Stimulated activated CD8-positive, alpha-beta memory T cell treated with anti-CD3 and anti-CD28 coated beads, Interleukin-7, amount 100 ng/mL, for 24 hours (primary cell): ENCODE measurements around the gene RPS19.
"Not testable (repeated sequence)": the region's sequence is repeated elsewhere in the genome, so short reads cannot be mapped to it uniquely, and the experiment has no call there.

Source experiments
- DNase-seq: peaks from one replicate; pipeline ENCODE4 v3.0.0-alpha.2; 2020; ENCODE audit warnings: low read depth

Gene RPS19

GRCh38 chr19:41860419-41861115 is 512 bp downstream of the RPS19 start:
- DNase-seq, result no peak

GRCh38 chr19:41861116-41861768 is 1.2 kb downstream of the RPS19 start:
- no peak for DNase-seq

- no peak for DNase-seq
Observed at GRCh38 chr19:41861846-41862245, 1.8 kb downstream of the RPS19 start.

GRCh38 chr19:41862445-41862986 is 2.5 kb downstream of the RPS19 start:
- no peak for DNase-seq

GRCh38 chr19:41863209-41863931 is 3.3 kb downstream of the RPS19 start:
- DNase-seq, result no peak

- no peak for DNase-seq
Observed at GRCh38 chr19:41864374-41864773, 4.3 kb downstream of the RPS19 start.

- no peak for DNase-seq
Observed at GRCh38 chr19:41866284-41866683, 6.2 kb downstream of the RPS19 start.

- no peak for DNase-seq
Observed at GRCh38 chr19:41868120-41868988, 8.3 kb downstream of the RPS19 start.

- no peak for DNase-seq
Observed at GRCh38 chr19:41868989-41869300, 8.9 kb downstream of the RPS19 start.

GRCh38 chr19:41869374-41869955 is 9.4 kb downstream of the RPS19 start:
- no peak for DNase-seq

GRCh38 chr19:41870401-41870873 is 10.4 kb downstream of the RPS19 start:
- no peak for DNase-seq

GRCh38 chr19:41871573-41872383 is 11.7 kb downstream of the RPS19 start:
- no peak for DNase-seq

- no peak for DNase-seq
Observed at GRCh38 chr19:41872384-41872774, 12.3 kb downstream of the RPS19 start.

- DNase-seq, result no peak
Observed at GRCh38 chr19:41872775-41873647, 13.0 kb downstream of the RPS19 start.

GRCh38 chr19:41875973-41876372 is 15.9 kb downstream of the RPS19 start:
- DNase-seq, result not testable (repeated sequence)

GRCh38 chr19:41876847-41877832 is 17.1 kb downstream of the RPS19 start, which contains the start of gene CD79A:
Gene CD79A (plus strand): TSS chr19:41877279. CDS start chr19:41877305, 26 bp downstream.
- no peak for DNase-seq

- DNase-seq, result no peak
Observed at GRCh38 chr19:41877916-41878905, 18.2 kb downstream of the RPS19 start.
